Sciatic nerve (tissue), 2 donors: ENCODE results near the gene HPCAL1. TPM values are rescaled to one million over a fixed set of nuclear protein-coding genes. Genes with fewer than 3 reads are reported as not detected.

Source experiments
- ATAC-seq: fragments of 200-7000 bp; cut with Tn5 transposase; one replicate; pipeline ENCODE4 v1.9.1; 2020; ENCODE audit warnings: mild to moderate bottlenecking, moderate library complexity
- DNase-seq: peaks from one replicate; pipeline ENCODE4 v3.0.0-alpha.2; 2020; ENCODE audit warnings: low spot score
- intact Hi-C: fragments of 100-400 bp; cut with DNase I; formaldehyde crosslinking; loops from one replicate; pipeline ENCODE4 v1.14.2; 2022
- total RNA-seq: library from RNA; stranded (reverse); fragmentation: NEBNext Ultra II Directional; extraction: Animal tissue kit (Norgen Biotek cat#: 25700); gene quantifications from one replicate; pipeline ENCODE4 v1.2.1, GENCODE V29; 2021
- donor health status: DM: no; HTN: no; CAD: no.
- donor health status: DM: no; HTN: no; CAD: no.

The HPCAL1 gene
- total RNA-seq, 1 donor from 2014 or later = 31.7 TPM

GRCh38 chr2:10371441-10372196 lies 68.9 kb downstream of the HPCAL1 start:
- DNase-seq (no peak), ATAC-seq (peak; percentile 57)
- intact Hi-C loops = no loop called here

- intact Hi-C loops = no loop called here
- DNase-seq = no peak
These were observed 69.6 kb downstream of the HPCAL1 start for GRCh38 chr2:10372203-10372861.

GRCh38 chr2:10372862-10373240 lies 70.1 kb downstream of the HPCAL1 start:
- ATAC-seq (no peak), DNase-seq (no peak)
- intact Hi-C loops = no loop called here

More at GRCh38 chr2:10372203-10372861, 69.6 kb downstream of the HPCAL1 start:
- peak; percentile 54 for ATAC-seq

GRCh38 chr2:10373931-10374330 lies 71.2 kb downstream of the HPCAL1 start:
- no peak for DNase-seq
- intact Hi-C loops = no loop called here
- ATAC-seq = no peak

- intact Hi-C loops = no loop called here
- ATAC-seq (no peak), DNase-seq (no peak)
These were observed 71.7 kb downstream of the HPCAL1 start for GRCh38 chr2:10374362-10374943.

GRCh38 chr2:10375570-10376281 lies 73.0 kb downstream of the HPCAL1 start:
- intact Hi-C loops = no loop called here
- DNase-seq (no peak), ATAC-seq (no peak)

- intact Hi-C loops = no loop called here
- no peak for ATAC-seq
These were observed 74.5 kb downstream of the HPCAL1 start for GRCh38 chr2:10377052-10377746.

GRCh38 chr2:10377747-10378085 lies 75.0 kb downstream of the HPCAL1 start:
- DNase-seq (no peak), ATAC-seq (no peak)
- intact Hi-C loops = no loop called here

More at GRCh38 chr2:10377052-10377746, 74.5 kb downstream of the HPCAL1 start:
- DNase-seq = no peak

- ATAC-seq = no peak
- intact Hi-C loops = no loop called here
- no peak for DNase-seq
These were observed 75.5 kb downstream of the HPCAL1 start for GRCh38 chr2:10378189-10378588.

- intact Hi-C loops = no loop called here
- peak; percentile 29 for ATAC-seq
- DNase-seq = no peak
These were observed 77.6 kb downstream of the HPCAL1 start for GRCh38 chr2:10380048-10380926.

- ATAC-seq (no peak), DNase-seq (no peak)
- intact Hi-C loops = no loop called here
These were observed 79.3 kb downstream of the HPCAL1 start for GRCh38 chr2:10381997-10382353.

GRCh38 chr2:10382354-10383061 lies 79.8 kb downstream of the HPCAL1 start:
- intact Hi-C loops = no loop called here
- peak; percentile 21 for ATAC-seq
- DNase-seq = no peak

GRCh38 chr2:10383960-10384734 lies 81.4 kb downstream of the HPCAL1 start:
- DNase-seq (no peak), ATAC-seq (no peak)
- intact Hi-C loops = no loop called here

GRCh38 chr2:10385501-10385900 lies 82.8 kb downstream of the HPCAL1 start:
- ATAC-seq = no peak
- no peak for DNase-seq
- intact Hi-C loops = no loop called here

- DNase-seq (no peak), ATAC-seq (no peak)
- intact Hi-C loops = no loop called here
These were observed 83.4 kb downstream of the HPCAL1 start for GRCh38 chr2:10385933-10386773.

- DNase-seq (no peak), ATAC-seq (no peak)
- intact Hi-C loops = no loop called here
These were observed 84.3 kb downstream of the HPCAL1 start for GRCh38 chr2:10387033-10387432.
